HepG2 (cell line): Measurements from ENCODE around the gene TMEM97. TPM values are rescaled to one million over a fixed set of nuclear protein-coding genes. Genes with fewer than 3 reads are reported as not detected.

ENCODE experiments used
- ATAC-seq: fragments of 200-7000 bp; cut with Tn5 transposase; 3 replicates; pipeline ENCODE4 v1.9.1; 2020; ENCODE audit warnings: mild to moderate bottlenecking, moderate library complexity
- BruUV-seq: library from RNA; stranded (reverse); fragments of 400-500 nt; replicated peaks from 2 replicates; lab custom pipeline; 2021; lab: Mats Ljungman, UMichigan
- CTCF ChIA-PET: fragments of 300-600 bp; formaldehyde crosslinking; extraction: SDS; loops from one replicate; lab custom pipeline; 2021; ENCODE audit warnings: low total read pairs, inconsistent platforms, low intra/inter-chr PET ratio; lab: Yijun Ruan, JAX
- POLR2A ChIA-PET: fragments of 350-600 bp; sonication (Branson Sonifier 250); formaldehyde crosslinking; loops from one replicate; lab custom pipeline; 2020; ENCODE audit warnings: antibody characterized with exemption, inconsistent platforms; lab: Yijun Ruan, JAX
- DNase-seq: peaks from one replicate; pipeline ENCODE4 v3.0.0-alpha.2; 2015; ENCODE audit warnings: low spot score
- FAIRE-seq: peaks from 3 replicates; lab custom pipeline; 2011; peaks lifted over from hg19 to GRCh38; lab: Jason Lieb, UNC
- H2AFZ ChIP-seq: one replicate; pipeline ENCODE4 v1.6.1; 2011; ENCODE audit warnings: low read length, inconsistent platforms
- H3K27ac ChIP-seq: fragments of 300-600 bp; 3 replicates; pipeline ENCODE4 v1.8.0; 2011; ENCODE audit warnings: mixed run types, mild to moderate bottlenecking, mixed read lengths, low read length, inconsistent platforms; ENCODE audit not compliant: insufficient read depth; ENCODE audit errors: extremely low read length
- H3K27me3 ChIP-seq, 2 experiments: fragments of 200-600 bp in 1 of 2; 2 replicates in 1 of 2; 3 replicates in 1 of 2; pipeline versions ENCODE4 v1.6.0 to v1.8.0; 2011; ENCODE audit warnings: low read length in 2 of 2, mild to moderate bottlenecking in 2 of 2, moderate library complexity in 2 of 2, inconsistent platforms in 1 of 2; ENCODE audit not compliant: insufficient read depth in 2 of 2, control insufficient read depth in 1 of 2
- H3K36me3 ChIP-seq, 2 experiments: fragments of 200-600 bp in 1 of 2; replicated peaks in 1 of 2; 2 replicates in 1 of 2; 3 replicates in 1 of 2; pipeline versions ENCODE4 v1.5.1 to v1.8.0; 2011; ENCODE audit warnings: low read length in 2 of 2, inconsistent platforms in 1 of 2; ENCODE audit not compliant: insufficient read depth in 2 of 2, control insufficient read depth in 1 of 2
- H3K4me1 ChIP-seq: 2 replicates; pipeline ENCODE4 v1.5.1; 2012; ENCODE audit warnings: low read length, inconsistent platforms; ENCODE audit not compliant: insufficient read depth
- H3K4me2 ChIP-seq: 2 replicates; pipeline ENCODE4 v1.6.0; 2011; ENCODE audit warnings: low read depth, low read length, inconsistent platforms
- H3K4me3 ChIP-seq, 3 experiments: fragments of 200-600 bp in 1 of 3; sonication (generic), shearing (Covaris generic) in 1 of 3; replicated peaks in 1 of 3; 2 replicates each; pipeline ENCODE4 v1.5.1; 2011 to 2016; ENCODE audit warnings: low read length in 3 of 3, inconsistent platforms in 2 of 3, low read depth in 2 of 3, mild to moderate bottlenecking in 2 of 3, control low read depth in 1 of 3, mixed read lengths in 1 of 3; ENCODE audit not compliant: insufficient read depth in 1 of 3
- H3K79me2 ChIP-seq: one replicate; pipeline ENCODE4 v1.6.1; 2011; ENCODE audit warnings: low read length, inconsistent platforms; ENCODE audit not compliant: insufficient read depth
- H3K9ac ChIP-seq: 2 replicates; pipeline ENCODE4 v1.6.0; 2011; ENCODE audit warnings: mild to moderate bottlenecking, low read depth, low read length, inconsistent platforms; ENCODE audit not compliant: insufficient read depth
- H3K9me3 ChIP-seq: 2 replicates; pipeline ENCODE4 v1.5.1; 2012; ENCODE audit warnings: mild to moderate bottlenecking, low read length
- H4K20me1 ChIP-seq: 2 replicates; pipeline ENCODE4 v1.6.0; 2011; ENCODE audit warnings: inconsistent platforms, mild to moderate bottlenecking, low read length, moderate library complexity; ENCODE audit not compliant: insufficient read depth
- DNMT3B ChIP-seq: conservative IDR thresholded peaks from 2 replicates; pipeline ENCODE4 v1.6.1; 2016; ENCODE audit warnings: missing biosample characterization, control low read depth
- HNRNPH1 ChIP-seq: fragments of 200-400 bp; formaldehyde crosslinking; optimal IDR thresholded peaks from 2 replicates; pipeline ENCODE3; 2017; ENCODE audit warnings: mild to moderate bottlenecking, low read depth, low read length
- KDM6A ChIP-seq: IDR thresholded peaks from 2 replicates; pipeline ENCODE4 v1.6.1; 2016; ENCODE audit warnings: low read depth
- MTF2 ChIP-seq: sonication (generic); formaldehyde crosslinking; IDR thresholded peaks from 2 replicates; pipeline ENCODE4 v1.5.0; 2020; ENCODE audit warnings: missing genetic modification reagents, borderline replicate concordance
- NR1H2 ChIP-seq: sonication (generic); formaldehyde crosslinking; IDR thresholded peaks from 2 replicates; pipeline ENCODE4 v1.8.1; 2022; ENCODE audit warnings: low read depth, missing genetic modification reagents, borderline replicate concordance
- SIX1 ChIP-seq: sonication (generic); formaldehyde crosslinking; IDR thresholded peaks from 2 replicates; pipeline ENCODE4 v1.4.0; 2020; ENCODE audit warnings: missing genetic modification reagents, borderline replicate concordance
- SNAPC2 ChIP-seq: sonication (generic); formaldehyde crosslinking; IDR thresholded peaks from 2 replicates; pipeline ENCODE4 v1.8.1; 2022; ENCODE audit warnings: mild to moderate bottlenecking, missing genetic modification reagents
- TEAD3 ChIP-seq: optimal IDR thresholded peaks from 2 replicates; pipeline ENCODE3; 2016; ENCODE audit warnings: borderline replicate concordance
- TFDP1 ChIP-seq: IDR thresholded peaks from 2 replicates; pipeline ENCODE4 v1.6.1; 2016; ENCODE audit warnings: missing compliant biosample characterization, missing genetic modification reagents, borderline replicate concordance
- ZNF552 ChIP-seq: sonication (generic); formaldehyde crosslinking; IDR thresholded peaks from 2 replicates; pipeline ENCODE4 v1.9.0; 2022; ENCODE audit warnings: missing genetic modification reagents, mild to moderate bottlenecking, borderline replicate concordance
- WGBS: methylation state at CpG from one replicate; pipeline ENCODE4 v1.1.6; 2017; ENCODE audit warnings: low lambda C conversion rate; 5-methylcytosine and 5-hydroxymethylcytosine counted together
- in situ Hi-C: cut with HindIII; loops from 2 replicates; pipeline ENCODE4 v1.10.0; 2017; ENCODE audit warnings: low pct_unique_long_range_greater_than_20kb; ENCODE audit not compliant: extremely low pct_ligation_motif_present
- intact Hi-C: fragments of 100-400 bp; cut with micrococcal nuclease; formaldehyde crosslinking; loops from one replicate; pipeline ENCODE4 v1.10.0; 2022; ENCODE audit not compliant: unreplicated experiment
- polyA plus RNA-seq, 8 experiments: library from polyadenylated mRNA; depleted of rRNA in 3 of 8; stranded (reverse) in 7 of 8; unstranded in 1 of 8; fragments of >200 nt; fragmentation: Illumina TruSeq in 4 of 8; extraction: Trizol in 4 of 8; gene quantifications; 2 replicates each; pipeline versions ENCODE4 v1.2.1 to v1.2.3, GENCODE V29; 2011 to 2016; ENCODE audit warnings: low read depth in 4 of 8, missing spikeins in 1 of 8, mixed read lengths in 1 of 8; ENCODE audit not compliant: insufficient read depth in 1 of 8
- total RNA-seq, 5 experiments: library from RNA; depleted of rRNA; stranded (reverse); fragments of >200 nt; fragmentation: Illumina TruSeq; extraction: Trizol; gene quantifications; 2 replicates each; pipeline ENCODE4 v1.2.3, GENCODE V29; 2016; ENCODE audit warnings: low read depth in 1 of 5
- TF ChIP-seq, protein P1 (sequence below): sonication (generic); formaldehyde crosslinking; IDR thresholded peaks from 2 replicates; pipeline ENCODE4 v1.4.0; 2020; ENCODE audit warnings: missing genetic modification reagents, borderline replicate concordance
- TF ChIP-seq, protein P2 (sequence below): sonication (generic); formaldehyde crosslinking; IDR thresholded peaks from 2 replicates; pipeline ENCODE4 v1.4.0; 2020; ENCODE audit warnings: missing genetic modification reagents

The TMEM97 gene
- total and polyA plus RNA-seq, 2 of the 13 experiments (the other 11 are each of a cell fraction or from before 2014, with no cell fraction given), result 69.6 to 137 TPM

GRCh38 chr17:28306954-28307401, 12.0 kb upstream of the TMEM97 start:
- Histone ChIP-seq H3K36me3 (no peaks in the 10 kb centered on the region), H3K9ac (no peak overlapping the region), H3K79me2 (no peaks in the 10 kb centered on the region), H3K27me3 (peaks cover 0 to 6% of the 10 kb centered on the region in 2 experiments; a peak in 2 of 5 replicates), H4K20me1 (no peaks in the 10 kb centered on the region), H3K4me2 (no peak overlapping the region), H3K27ac (no peak overlapping the region), H3K4me3 (no peak overlapping the region), H3K4me1 (peaks cover 10% of the 10 kb centered on the region; the same call in 1 of the 2 replicates), H3K9me3 (no peaks in the 10 kb centered on the region), H2AFZ (no peak overlapping the region)
- no peak for ATAC-seq
- in situ Hi-C loops, result loop anchor here (25.0 kb wide), 1 partner anchor 270 kb away; the partner anchor contains the start of gene NLK
- DNase-seq, result no peak
- FAIRE-seq, result no peak
- ChIA-PET POLR2A (no interaction called here), CTCF (no interaction called here)
- WGBS, result 93% methylated on average over 13 of the region's 38 CpGs
- no TSS peak for BruUV-seq
- TF ChIP-seq NR1H2 (no peak), SIX1 (CRISPR knock-in tag) (no peak), MTF2 (CRISPR knock-in tag) (no peak), TFDP1 (CRISPR knock-in tag) (no peak), ZNF552 (CRISPR knock-in tag) (no peak), KDM6A (CRISPR knock-in tag) (no peak), TEAD3 (CRISPR knock-in tag) (no peak), HNRNPH1 (no peak), SNAPC2 (CRISPR knock-in tag) (no peak), DNMT3B (CRISPR knock-in tag) (no peak)
- TF ChIP-seq, protein P1, sequence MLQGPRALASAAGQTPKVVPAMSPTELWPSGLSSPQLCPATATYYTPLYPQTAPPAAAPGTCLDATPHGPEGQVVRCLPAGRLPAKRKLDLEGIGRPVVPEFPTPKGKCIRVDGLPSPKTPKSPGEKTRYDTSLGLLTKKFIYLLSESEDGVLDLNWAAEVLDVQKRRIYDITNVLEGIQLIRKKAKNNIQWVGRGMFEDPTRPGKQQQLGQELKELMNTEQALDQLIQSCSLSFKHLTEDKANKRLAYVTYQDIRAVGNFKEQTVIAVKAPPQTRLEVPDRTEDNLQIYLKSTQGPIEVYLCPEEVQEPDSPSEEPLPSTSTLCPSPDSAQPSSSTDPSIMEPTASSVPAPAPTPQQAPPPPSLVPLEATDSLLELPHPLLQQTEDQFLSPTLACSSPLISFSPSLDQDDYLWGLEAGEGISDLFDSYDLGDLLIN (CRISPR knock-in tag), result no peak
- TF ChIP-seq, protein P2, sequence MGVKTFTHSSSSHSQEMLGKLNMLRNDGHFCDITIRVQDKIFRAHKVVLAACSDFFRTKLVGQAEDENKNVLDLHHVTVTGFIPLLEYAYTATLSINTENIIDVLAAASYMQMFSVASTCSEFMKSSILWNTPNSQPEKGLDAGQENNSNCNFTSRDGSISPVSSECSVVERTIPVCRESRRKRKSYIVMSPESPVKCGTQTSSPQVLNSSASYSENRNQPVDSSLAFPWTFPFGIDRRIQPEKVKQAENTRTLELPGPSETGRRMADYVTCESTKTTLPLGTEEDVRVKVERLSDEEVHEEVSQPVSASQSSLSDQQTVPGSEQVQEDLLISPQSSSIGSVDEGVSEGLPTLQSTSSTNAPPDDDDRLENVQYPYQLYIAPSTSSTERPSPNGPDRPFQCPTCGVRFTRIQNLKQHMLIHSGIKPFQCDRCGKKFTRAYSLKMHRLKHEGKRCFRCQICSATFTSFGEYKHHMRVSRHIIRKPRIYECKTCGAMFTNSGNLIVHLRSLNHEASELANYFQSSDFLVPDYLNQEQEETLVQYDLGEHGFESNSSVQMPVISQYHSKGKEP, result no peak
- intact Hi-C loops, result no loop called here
